Endodermal cell (in vitro differentiated cells): ENCODE results near the gene REC8. TPM values are rescaled to one million over a fixed set of nuclear protein-coding genes. Genes with fewer than 3 reads are reported as not detected.

ENCODE experiments used
- DNase-seq: peaks from one replicate; pipeline ENCODE4 v3.0.0-alpha.2; 2017
- H3K27ac ChIP-seq: 2 replicates; pipeline ENCODE4 v1.5.1; 2013; ENCODE audit warnings: mild to moderate bottlenecking, low read depth, low read length, moderate library complexity
- H3K27me3 ChIP-seq: 2 replicates; pipeline ENCODE4 v1.6.1; 2013; ENCODE audit warnings: mild to moderate bottlenecking, low read length, moderate library complexity; ENCODE audit not compliant: insufficient read depth, control insufficient read depth, poor library complexity, severe bottlenecking
- H3K36me3 ChIP-seq: 2 replicates; pipeline ENCODE4 v1.7.0; 2013; ENCODE audit warnings: mild to moderate bottlenecking, low read length, moderate library complexity; ENCODE audit not compliant: control insufficient read depth, insufficient read depth
- H3K4me1 ChIP-seq: one replicate; pipeline ENCODE4 v1.7.0; 2013; ENCODE audit warnings: low read length; ENCODE audit not compliant: control insufficient read depth, insufficient read depth
- H3K4me3 ChIP-seq: 2 replicates; pipeline ENCODE4 v1.5.1; 2013; ENCODE audit warnings: mild to moderate bottlenecking, low read length, moderate library complexity
- H3K9ac ChIP-seq: 2 replicates; pipeline ENCODE4 v1.6.1; 2013; ENCODE audit warnings: mild to moderate bottlenecking, low read length, moderate library complexity; ENCODE audit not compliant: poor library complexity, severe bottlenecking; ENCODE audit errors: extremely low read depth
- H3K9me3 ChIP-seq: 2 replicates; pipeline ENCODE4 v1.6.1; 2013; ENCODE audit warnings: mild to moderate bottlenecking, low read length, moderate library complexity; ENCODE audit not compliant: control insufficient read depth
- H3K27ac Mint-ChIP-seq: 2 replicates; pipeline ENCODE4 v1.8.0; 2020; ENCODE audit warnings: mixed read lengths
- H3K27me3 Mint-ChIP-seq: 2 replicates; pipeline ENCODE4 v1.8.0; 2021; ENCODE audit warnings: mild to moderate bottlenecking, mixed read lengths; ENCODE audit not compliant: insufficient read depth
- H3K36me3 Mint-ChIP-seq: 2 replicates; pipeline ENCODE4 v1.8.0; 2020; ENCODE audit warnings: low read depth, mixed read lengths
- H3K4me1 Mint-ChIP-seq: 2 replicates; pipeline ENCODE4 v1.8.0; 2020; ENCODE audit warnings: mixed read lengths
- H3K4me3 Mint-ChIP-seq: 2 replicates; pipeline ENCODE4 v1.8.0; 2020; ENCODE audit warnings: mild to moderate bottlenecking, moderate library complexity, mixed read lengths
- H3K9me3 Mint-ChIP-seq: 2 replicates; pipeline ENCODE4 v1.8.0; 2020; ENCODE audit warnings: mild to moderate bottlenecking, mixed read lengths
- CTCF ChIP-seq: fragments of 200-600 bp; sonication (generic); conservative IDR thresholded peaks from 2 replicates; pipeline ENCODE4 v1.5.0; 2021; ENCODE audit warnings: antibody characterized with exemption, mild to moderate bottlenecking
- WGBS, 2 experiments: methylation state at CpG; one replicate each; pipeline versions ENCODE4 v1.1.5 to v1.1.7; 2013; ENCODE audit warnings: missing lambda C conversion rate in 2 of 2, mixed read lengths in 1 of 2; ENCODE audit not compliant: insufficient coverage in 1 of 2, insufficient read length in 1 of 2; 5-methylcytosine and 5-hydroxymethylcytosine counted together
- total RNA-seq, 2 donors: library from RNA; stranded (reverse); fragmentation: NEBNext Ultra II Directional in 1 of 2; extraction: Animal tissue kit (Norgen Biotek cat#: 25700) in 1 of 2; gene quantifications; 2 replicates in 1 of 2; 3 replicates in 1 of 2; pipeline ENCODE4 v1.2.1, GENCODE V29; 2021

REC8 gene
- total RNA-seq, 2 donors from 2014 or later, result 60.3 to 98.3 TPM

GRCh38 chr14:24181371-24182077 lies 9.6 kb downstream of the REC8 start:
- TF ChIP-seq CTCF, result no peak
- Mint-ChIP-seq H3K4me1 (no peaks in the 10 kb centered on the region), H3K4me3 (no peak overlapping the region), H3K36me3 (peaks cover 70% of the 10 kb centered on the region), H3K9me3 (no peaks in the 10 kb centered on the region), H3K27ac (no peak overlapping the region), H3K27me3 (no peaks in the 10 kb centered on the region)
- Histone ChIP-seq H3K4me1 (no peaks in the 10 kb centered on the region), H3K9me3 (no peaks in the 10 kb centered on the region), H3K27me3 (no peaks in the 10 kb centered on the region), H3K36me3 (peaks cover 70% of the 10 kb centered on the region), H3K4me3 (no peak overlapping the region), H3K27ac (no peak overlapping the region), H3K9ac (no peak overlapping the region)
- DNase-seq, result no peak
- 93 to 94% methylated on average over 13 to 19 of the region's 19 CpGs for WGBS, 2 experiments

GRCh38 chr14:24182110-24182882 lies 10.4 kb downstream of the REC8 start:
- DNase-seq, result no peak
- H3K4me1 ChIP-seq, result no peaks in the 10 kb centered on the region
- Mint-ChIP-seq H3K27ac (no peak overlapping the region), H3K27me3 (no peaks in the 10 kb centered on the region), H3K36me3 (peaks cover 67% of the 10 kb centered on the region), H3K4me3 (no peak overlapping the region), H3K9me3 (no peaks in the 10 kb centered on the region), H3K4me1 (no peaks in the 10 kb centered on the region)
- 92 to 96% methylated on average over 9 to 14 of the region's 14 CpGs for WGBS, 2 experiments
- H3K4me3 ChIP-seq, result no peak overlapping the region
- no peak overlapping the region for H3K27ac ChIP-seq
- H3K9me3 ChIP-seq, result no peaks in the 10 kb centered on the region
- no peak overlapping the region for H3K9ac ChIP-seq
- H3K27me3 ChIP-seq, result no peaks in the 10 kb centered on the region
- TF ChIP-seq CTCF, result no peak
- peaks cover 74% of the 10 kb centered on the region for H3K36me3 ChIP-seq

GRCh38 chr14:24183014-24183481 lies 11.2 kb downstream of the REC8 start:
- no peak for DNase-seq
- Histone ChIP-seq H3K9ac (no peak overlapping the region), H3K36me3 (peaks cover 74% of the 10 kb centered on the region), H3K27ac (no peak overlapping the region), H3K9me3 (no peaks in the 10 kb centered on the region), H3K4me3 (no peak overlapping the region), H3K4me1 (no peaks in the 10 kb centered on the region), H3K27me3 (no peaks in the 10 kb centered on the region)
- Mint-ChIP-seq H3K27ac (no peak overlapping the region), H3K9me3 (no peaks in the 10 kb centered on the region), H3K4me3 (no peak overlapping the region), H3K27me3 (no peaks in the 10 kb centered on the region), H3K36me3 (peaks cover 61% of the 10 kb centered on the region), H3K4me1 (peaks cover 5% of the 10 kb centered on the region)
- no peak for TF ChIP-seq CTCF
- whole genome bisulfite sequencing, 2 experiments, result 94 to 100% methylated on average over 8 to 15 of the region's 15 CpGs
